ENCODE results near the gene ZDHHC16.

GRCh38 chr10:97445357-97445721 is 636 bp upstream of the ZDHHC16 start:
- TF ChIP-seq, protein P1, sequence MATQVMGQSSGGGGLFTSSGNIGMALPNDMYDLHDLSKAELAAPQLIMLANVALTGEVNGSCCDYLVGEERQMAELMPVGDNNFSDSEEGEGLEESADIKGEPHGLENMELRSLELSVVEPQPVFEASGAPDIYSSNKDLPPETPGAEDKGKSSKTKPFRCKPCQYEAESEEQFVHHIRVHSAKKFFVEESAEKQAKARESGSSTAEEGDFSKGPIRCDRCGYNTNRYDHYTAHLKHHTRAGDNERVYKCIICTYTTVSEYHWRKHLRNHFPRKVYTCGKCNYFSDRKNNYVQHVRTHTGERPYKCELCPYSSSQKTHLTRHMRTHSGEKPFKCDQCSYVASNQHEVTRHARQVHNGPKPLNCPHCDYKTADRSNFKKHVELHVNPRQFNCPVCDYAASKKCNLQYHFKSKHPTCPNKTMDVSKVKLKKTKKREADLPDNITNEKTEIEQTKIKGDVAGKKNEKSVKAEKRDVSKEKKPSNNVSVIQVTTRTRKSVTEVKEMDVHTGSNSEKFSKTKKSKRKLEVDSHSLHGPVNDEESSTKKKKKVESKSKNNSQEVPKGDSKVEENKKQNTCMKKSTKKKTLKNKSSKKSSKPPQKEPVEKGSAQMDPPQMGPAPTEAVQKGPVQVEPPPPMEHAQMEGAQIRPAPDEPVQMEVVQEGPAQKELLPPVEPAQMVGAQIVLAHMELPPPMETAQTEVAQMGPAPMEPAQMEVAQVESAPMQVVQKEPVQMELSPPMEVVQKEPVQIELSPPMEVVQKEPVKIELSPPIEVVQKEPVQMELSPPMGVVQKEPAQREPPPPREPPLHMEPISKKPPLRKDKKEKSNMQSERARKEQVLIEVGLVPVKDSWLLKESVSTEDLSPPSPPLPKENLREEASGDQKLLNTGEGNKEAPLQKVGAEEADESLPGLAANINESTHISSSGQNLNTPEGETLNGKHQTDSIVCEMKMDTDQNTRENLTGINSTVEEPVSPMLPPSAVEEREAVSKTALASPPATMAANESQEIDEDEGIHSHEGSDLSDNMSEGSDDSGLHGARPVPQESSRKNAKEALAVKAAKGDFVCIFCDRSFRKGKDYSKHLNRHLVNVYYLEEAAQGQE (IDR thresholded peaks at IDR 0.05) = no peak
- TF ChIP-seq TAF1 (conservative IDR thresholded peaks at IDR 0.05) = no peak
- no peak for TF ChIP-seq GABPA (IDR thresholded peaks at IDR 0.05 in 1 of 2, conservative IDR thresholded peaks at IDR 0.05 in 1 of 2)
- TF ChIP-seq, protein P2, sequence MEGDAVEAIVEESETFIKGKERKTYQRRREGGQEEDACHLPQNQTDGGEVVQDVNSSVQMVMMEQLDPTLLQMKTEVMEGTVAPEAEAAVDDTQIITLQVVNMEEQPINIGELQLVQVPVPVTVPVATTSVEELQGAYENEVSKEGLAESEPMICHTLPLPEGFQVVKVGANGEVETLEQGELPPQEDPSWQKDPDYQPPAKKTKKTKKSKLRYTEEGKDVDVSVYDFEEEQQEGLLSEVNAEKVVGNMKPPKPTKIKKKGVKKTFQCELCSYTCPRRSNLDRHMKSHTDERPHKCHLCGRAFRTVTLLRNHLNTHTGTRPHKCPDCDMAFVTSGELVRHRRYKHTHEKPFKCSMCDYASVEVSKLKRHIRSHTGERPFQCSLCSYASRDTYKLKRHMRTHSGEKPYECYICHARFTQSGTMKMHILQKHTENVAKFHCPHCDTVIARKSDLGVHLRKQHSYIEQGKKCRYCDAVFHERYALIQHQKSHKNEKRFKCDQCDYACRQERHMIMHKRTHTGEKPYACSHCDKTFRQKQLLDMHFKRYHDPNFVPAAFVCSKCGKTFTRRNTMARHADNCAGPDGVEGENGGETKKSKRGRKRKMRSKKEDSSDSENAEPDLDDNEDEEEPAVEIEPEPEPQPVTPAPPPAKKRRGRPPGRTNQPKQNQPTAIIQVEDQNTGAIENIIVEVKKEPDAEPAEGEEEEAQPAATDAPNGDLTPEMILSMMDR (IDR thresholded peaks at IDR 0.05; ENCODE audit: low read depth, low read length, missing input control) = no peak
- TF ChIP-seq, protein P3, sequence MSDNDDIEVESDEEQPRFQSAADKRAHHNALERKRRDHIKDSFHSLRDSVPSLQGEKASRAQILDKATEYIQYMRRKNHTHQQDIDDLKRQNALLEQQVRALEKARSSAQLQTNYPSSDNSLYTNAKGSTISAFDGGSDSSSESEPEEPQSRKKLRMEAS (IDR thresholded peaks at IDR 0.05) = no peak
- TF ChIP-seq JUND (IDR thresholded peaks at IDR 0.05) = no peak

Data from liver (tissue), 3 donors.